ENCODE data around the gene FBXL15.

- TF ChIP-seq CTCF (IDR thresholded peaks at IDR 0.05 in 4 of 5, conservative IDR thresholded peaks at IDR 0.05 in 1 of 5) (no peak), POLR2A (IDR thresholded peaks at IDR 0.05) (no peak)
Measured at GRCh38 chr10:102434394-102435132, 13.9 kb downstream of the FBXL15 start.
